ENCODE results near the gene DAAM1.

Gene DAAM1

DNA sequence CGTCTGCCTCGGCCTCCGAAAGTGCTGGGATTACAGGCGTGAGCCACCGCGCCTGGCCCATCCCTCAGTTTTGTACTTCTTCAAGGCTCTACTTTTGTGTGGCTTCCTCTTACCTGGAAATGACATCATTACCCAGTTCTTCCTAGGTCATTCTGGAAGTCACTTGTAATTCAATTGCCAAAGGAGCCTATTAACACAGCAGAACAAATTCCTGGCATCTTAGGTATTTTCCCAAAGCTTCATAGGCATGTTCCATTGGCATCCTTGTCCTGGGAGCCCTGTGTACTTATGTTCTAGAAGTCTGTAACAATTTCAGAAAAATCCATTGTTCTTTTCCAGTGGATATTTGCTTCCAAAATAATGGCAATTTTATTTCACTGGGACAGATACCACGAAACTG, 60.6 kb downstream of the DAAM1 start:
- H3K4me3 ChIP-seq (ENCODE audit: low read depth, low read length), result no peak overlapping the region
- DNase-seq (ENCODE audit: low read depth), result no peak
- TF ChIP-seq, protein P1, sequence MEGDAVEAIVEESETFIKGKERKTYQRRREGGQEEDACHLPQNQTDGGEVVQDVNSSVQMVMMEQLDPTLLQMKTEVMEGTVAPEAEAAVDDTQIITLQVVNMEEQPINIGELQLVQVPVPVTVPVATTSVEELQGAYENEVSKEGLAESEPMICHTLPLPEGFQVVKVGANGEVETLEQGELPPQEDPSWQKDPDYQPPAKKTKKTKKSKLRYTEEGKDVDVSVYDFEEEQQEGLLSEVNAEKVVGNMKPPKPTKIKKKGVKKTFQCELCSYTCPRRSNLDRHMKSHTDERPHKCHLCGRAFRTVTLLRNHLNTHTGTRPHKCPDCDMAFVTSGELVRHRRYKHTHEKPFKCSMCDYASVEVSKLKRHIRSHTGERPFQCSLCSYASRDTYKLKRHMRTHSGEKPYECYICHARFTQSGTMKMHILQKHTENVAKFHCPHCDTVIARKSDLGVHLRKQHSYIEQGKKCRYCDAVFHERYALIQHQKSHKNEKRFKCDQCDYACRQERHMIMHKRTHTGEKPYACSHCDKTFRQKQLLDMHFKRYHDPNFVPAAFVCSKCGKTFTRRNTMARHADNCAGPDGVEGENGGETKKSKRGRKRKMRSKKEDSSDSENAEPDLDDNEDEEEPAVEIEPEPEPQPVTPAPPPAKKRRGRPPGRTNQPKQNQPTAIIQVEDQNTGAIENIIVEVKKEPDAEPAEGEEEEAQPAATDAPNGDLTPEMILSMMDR (IDR thresholded peaks at IDR 0.05; ENCODE audit: low read depth, low read length, missing control alignments), result no peak

DNA sequence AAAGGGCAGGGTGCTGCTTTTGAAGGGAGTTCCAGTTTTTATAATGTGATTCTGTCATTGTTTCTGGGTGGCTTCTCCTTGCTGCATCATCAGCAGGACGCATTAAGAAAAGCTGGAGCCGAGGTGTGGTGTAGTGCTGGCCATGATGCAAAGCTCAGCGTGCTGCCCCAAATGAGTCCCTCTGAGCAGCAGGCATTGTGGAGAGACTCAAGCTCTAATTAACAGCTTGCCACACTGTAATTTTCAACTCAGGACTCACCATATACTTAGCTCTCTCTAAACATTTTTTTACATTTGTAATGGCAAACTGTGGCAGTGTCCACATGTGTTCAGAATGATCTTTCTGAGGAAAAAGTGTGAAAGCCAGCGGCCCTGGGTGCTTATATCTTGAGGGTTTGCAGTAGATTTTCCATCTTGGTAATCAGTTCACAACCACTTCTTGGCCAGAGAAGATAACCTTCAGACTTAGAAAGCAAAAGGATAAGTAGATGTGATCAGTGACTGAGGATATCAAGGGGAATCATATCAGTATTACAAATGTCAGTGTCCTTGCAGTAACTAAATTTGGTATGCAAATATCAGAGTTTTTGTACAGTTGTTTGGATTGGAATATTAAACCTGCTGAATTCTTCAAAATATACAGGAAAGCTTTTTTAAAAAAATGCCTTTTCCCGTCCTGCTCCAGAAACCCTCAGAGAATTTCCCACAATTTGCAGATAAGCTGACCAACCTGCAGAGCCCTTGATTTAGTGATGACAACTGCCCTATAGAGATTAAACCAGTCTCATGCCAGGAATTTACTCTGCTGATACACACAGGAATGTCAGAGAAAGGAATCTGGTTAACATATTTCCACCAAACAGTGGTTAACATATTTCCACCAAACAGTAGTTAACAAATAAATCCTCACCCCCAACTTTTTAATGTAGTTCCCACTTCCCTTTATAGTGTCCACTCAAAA, 63.6 kb downstream of the DAAM1 start:
- no peak overlapping the region for H3K4me3 ChIP-seq (ENCODE audit: low read depth, low read length)
- DNase-seq (ENCODE audit: low read depth), result no peak
- TF ChIP-seq, protein P1 (IDR thresholded peaks at IDR 0.05; ENCODE audit: low read depth, low read length, missing control alignments), result no peak

DNA sequence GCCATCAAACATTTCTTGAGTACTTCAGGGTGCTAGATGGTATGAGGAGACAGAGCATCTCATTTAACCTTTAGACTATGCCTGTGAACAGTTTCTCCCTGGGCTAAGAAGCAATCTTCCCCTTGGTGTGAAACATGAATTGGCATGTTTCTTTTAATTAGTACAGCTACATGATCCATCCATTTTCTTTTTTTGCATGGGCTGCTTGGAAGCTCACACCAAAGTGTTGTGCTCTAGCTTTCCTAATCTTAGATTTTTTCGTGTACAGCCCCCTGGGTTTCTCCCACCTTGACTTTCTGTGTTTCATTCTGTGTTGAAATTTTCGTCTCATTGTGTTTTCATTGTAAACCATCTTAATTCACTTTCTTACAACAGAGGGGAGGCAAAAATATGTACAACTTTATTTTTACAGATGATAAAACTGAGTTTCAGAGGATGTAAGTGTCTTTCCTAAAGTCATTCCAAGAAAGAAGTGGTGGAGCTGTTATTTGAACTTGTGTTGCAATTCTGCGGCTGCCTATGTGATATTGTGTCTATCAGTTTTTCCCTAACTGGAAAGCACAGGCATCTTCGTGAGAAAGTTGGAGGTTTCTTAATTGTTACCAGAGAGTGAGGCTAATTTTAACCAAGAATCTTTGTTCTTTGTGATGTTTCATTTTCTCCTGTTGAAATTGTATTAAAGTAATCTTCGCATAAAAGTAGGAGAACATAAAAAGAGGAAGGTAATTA, 64.5 kb downstream of the DAAM1 start:
- DNase-seq (ENCODE audit: low read depth), result no peak
- TF ChIP-seq, protein P1 (IDR thresholded peaks at IDR 0.05; ENCODE audit: low read depth, low read length, missing control alignments), result no peak
- H3K4me3 ChIP-seq (ENCODE audit: low read depth, low read length), result no peak overlapping the region

DNA sequence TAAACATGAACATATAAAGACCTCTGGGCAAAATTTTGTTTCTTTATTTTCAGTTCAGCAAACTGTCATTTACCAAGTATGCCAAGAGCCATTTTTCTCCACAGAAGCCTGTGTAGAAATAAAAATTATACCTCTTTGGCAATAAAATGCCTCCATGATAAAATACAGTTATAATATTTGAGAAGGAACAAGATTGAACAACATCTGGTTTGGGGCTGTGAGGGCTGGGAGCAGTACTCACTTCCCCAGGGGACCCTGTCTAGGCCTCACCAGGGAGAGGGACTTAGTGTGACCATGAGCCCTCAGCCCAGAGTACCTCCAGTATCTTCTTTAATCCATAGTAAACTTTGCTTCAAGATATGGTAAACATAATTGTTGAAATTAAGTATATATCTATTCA, 65.1 kb downstream of the DAAM1 start:
- no peak for DNase-seq (ENCODE audit: low read depth)
- no peak overlapping the region for H3K4me3 ChIP-seq (ENCODE audit: low read depth, low read length)
- TF ChIP-seq, protein P1 (IDR thresholded peaks at IDR 0.05; ENCODE audit: low read depth, low read length, missing control alignments), result no peak

DNA sequence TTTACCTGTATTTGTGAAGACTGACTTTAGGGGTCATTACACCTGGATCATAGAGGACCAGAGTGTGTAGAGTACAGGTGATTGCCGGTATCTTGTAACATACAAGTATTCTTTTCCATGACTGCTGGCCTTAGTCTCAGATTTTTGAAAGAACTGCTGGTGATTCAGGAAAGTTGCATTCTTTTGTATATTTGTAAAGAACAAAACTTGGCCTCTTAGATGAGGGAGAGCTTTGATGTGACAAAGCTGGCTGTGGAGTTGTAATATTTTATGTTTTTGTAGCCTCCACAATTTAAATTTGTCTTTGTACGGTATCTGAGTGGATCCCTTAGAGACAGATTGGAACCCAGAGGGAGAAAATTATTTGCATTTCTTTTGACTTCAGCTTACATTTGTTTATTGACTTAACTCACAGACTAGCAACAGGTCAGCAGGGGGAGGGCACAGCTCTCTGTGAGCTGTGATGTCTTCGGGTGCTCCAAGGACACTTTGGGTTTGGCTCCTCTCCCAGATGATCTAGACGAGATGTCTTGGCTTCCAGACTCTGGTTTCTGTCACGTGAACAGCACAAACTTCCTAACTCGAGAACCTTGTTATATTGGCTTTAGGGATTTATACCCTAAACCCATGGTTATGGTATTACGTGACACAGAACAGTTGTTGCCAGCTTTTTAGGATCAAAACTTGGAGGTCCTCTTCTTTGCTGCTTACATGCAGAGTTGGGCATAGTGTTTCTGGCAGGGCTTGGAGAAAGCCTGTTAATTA, 65.9 kb downstream of the DAAM1 start:
- DNase-seq (ENCODE audit: low read depth), result no peak
- TF ChIP-seq, protein P1 (IDR thresholded peaks at IDR 0.05; ENCODE audit: low read depth, low read length, missing control alignments), result no peak
- no peak overlapping the region for H3K4me3 ChIP-seq (ENCODE audit: low read depth, low read length)

DNA sequence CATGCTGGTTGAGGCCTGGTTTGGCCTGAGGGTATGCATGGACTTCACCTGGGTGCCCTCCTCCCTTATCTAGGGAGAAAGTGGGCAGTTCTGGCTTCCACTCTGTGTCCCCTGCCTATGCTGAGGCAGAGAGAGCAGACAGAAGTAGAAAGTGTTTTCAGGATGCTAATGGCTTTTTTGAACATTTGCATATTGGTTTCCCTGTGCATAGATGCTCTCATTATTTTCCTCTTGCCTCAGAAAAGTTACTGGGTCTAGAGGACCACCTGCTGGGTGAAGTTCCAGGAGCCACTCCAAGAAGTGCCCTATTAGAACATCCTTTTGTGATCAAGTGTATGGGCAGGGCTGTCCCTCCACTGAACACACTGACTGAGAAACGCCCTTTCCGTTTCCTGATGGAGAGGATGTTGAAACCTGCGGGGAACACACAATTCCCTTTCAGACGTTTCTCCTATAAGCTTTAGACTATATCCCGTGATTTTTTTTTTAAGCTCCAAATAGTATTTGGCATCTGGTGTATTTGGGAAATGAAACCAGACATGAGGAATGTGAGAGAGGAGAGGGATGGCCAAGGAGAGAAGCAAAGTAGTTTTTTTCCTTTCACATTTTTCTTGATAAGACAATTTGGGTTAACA, 66.6 kb downstream of the DAAM1 start:
- H3K4me3 ChIP-seq (ENCODE audit: low read depth, low read length), result no peak overlapping the region
- no peak for DNase-seq (ENCODE audit: low read depth)
- TF ChIP-seq, protein P1 (IDR thresholded peaks at IDR 0.05; ENCODE audit: low read depth, low read length, missing control alignments), result no peak
